Endodermal cell (in vitro differentiated cells): ENCODE data around the gene TPCN2. TPM values are rescaled to one million over a fixed set of nuclear protein-coding genes. Genes with fewer than 3 reads are reported as not detected.

Experiments used
- DNase-seq: peaks from one replicate; pipeline ENCODE4 v3.0.0-alpha.2; 2017
- H3K27ac ChIP-seq: 2 replicates; pipeline ENCODE4 v1.5.1; 2013; ENCODE audit warnings: mild to moderate bottlenecking, low read depth, low read length, moderate library complexity
- H3K27me3 ChIP-seq: 2 replicates; pipeline ENCODE4 v1.6.1; 2013; ENCODE audit warnings: mild to moderate bottlenecking, low read length, moderate library complexity; ENCODE audit not compliant: insufficient read depth, control insufficient read depth, poor library complexity, severe bottlenecking
- H3K36me3 ChIP-seq: 2 replicates; pipeline ENCODE4 v1.7.0; 2013; ENCODE audit warnings: mild to moderate bottlenecking, low read length, moderate library complexity; ENCODE audit not compliant: control insufficient read depth, insufficient read depth
- H3K4me1 ChIP-seq: one replicate; pipeline ENCODE4 v1.7.0; 2013; ENCODE audit warnings: low read length; ENCODE audit not compliant: control insufficient read depth, insufficient read depth
- H3K4me3 ChIP-seq: 2 replicates; pipeline ENCODE4 v1.5.1; 2013; ENCODE audit warnings: mild to moderate bottlenecking, low read length, moderate library complexity
- H3K9ac ChIP-seq: 2 replicates; pipeline ENCODE4 v1.6.1; 2013; ENCODE audit warnings: mild to moderate bottlenecking, low read length, moderate library complexity; ENCODE audit not compliant: poor library complexity, severe bottlenecking; ENCODE audit errors: extremely low read depth
- H3K9me3 ChIP-seq: 2 replicates; pipeline ENCODE4 v1.6.1; 2013; ENCODE audit warnings: mild to moderate bottlenecking, low read length, moderate library complexity; ENCODE audit not compliant: control insufficient read depth
- H3K27ac Mint-ChIP-seq: 2 replicates; pipeline ENCODE4 v1.8.0; 2020; ENCODE audit warnings: mixed read lengths
- H3K27me3 Mint-ChIP-seq: 2 replicates; pipeline ENCODE4 v1.8.0; 2021; ENCODE audit warnings: mild to moderate bottlenecking, mixed read lengths; ENCODE audit not compliant: insufficient read depth
- H3K36me3 Mint-ChIP-seq: 2 replicates; pipeline ENCODE4 v1.8.0; 2020; ENCODE audit warnings: low read depth, mixed read lengths
- H3K4me1 Mint-ChIP-seq: 2 replicates; pipeline ENCODE4 v1.8.0; 2020; ENCODE audit warnings: mixed read lengths
- H3K4me3 Mint-ChIP-seq: 2 replicates; pipeline ENCODE4 v1.8.0; 2020; ENCODE audit warnings: mild to moderate bottlenecking, moderate library complexity, mixed read lengths
- H3K9me3 Mint-ChIP-seq: 2 replicates; pipeline ENCODE4 v1.8.0; 2020; ENCODE audit warnings: mild to moderate bottlenecking, mixed read lengths
- WGBS, 2 experiments: methylation state at CpG; one replicate each; pipeline versions ENCODE4 v1.1.5 to v1.1.7; 2013; ENCODE audit warnings: missing lambda C conversion rate in 2 of 2, mixed read lengths in 1 of 2; ENCODE audit not compliant: insufficient coverage in 1 of 2, insufficient read length in 1 of 2; 5-methylcytosine and 5-hydroxymethylcytosine counted together
- total RNA-seq, 2 donors: library from RNA; stranded (reverse); fragmentation: NEBNext Ultra II Directional in 1 of 2; extraction: Animal tissue kit (Norgen Biotek cat#: 25700) in 1 of 2; gene quantifications; 2 replicates in 1 of 2; 3 replicates in 1 of 2; pipeline ENCODE4 v1.2.1, GENCODE V29; 2021
- TF ChIP-seq, protein P1 (sequence below): fragments of 200-600 bp; sonication (generic); conservative IDR thresholded peaks from 2 replicates; pipeline ENCODE4 v1.5.0; 2021; ENCODE audit warnings: antibody characterized with exemption, mild to moderate bottlenecking

TPCN2 gene
- total RNA-seq, 2 donors from 2014 or later = 20.7 to 27.9 TPM

DNA sequence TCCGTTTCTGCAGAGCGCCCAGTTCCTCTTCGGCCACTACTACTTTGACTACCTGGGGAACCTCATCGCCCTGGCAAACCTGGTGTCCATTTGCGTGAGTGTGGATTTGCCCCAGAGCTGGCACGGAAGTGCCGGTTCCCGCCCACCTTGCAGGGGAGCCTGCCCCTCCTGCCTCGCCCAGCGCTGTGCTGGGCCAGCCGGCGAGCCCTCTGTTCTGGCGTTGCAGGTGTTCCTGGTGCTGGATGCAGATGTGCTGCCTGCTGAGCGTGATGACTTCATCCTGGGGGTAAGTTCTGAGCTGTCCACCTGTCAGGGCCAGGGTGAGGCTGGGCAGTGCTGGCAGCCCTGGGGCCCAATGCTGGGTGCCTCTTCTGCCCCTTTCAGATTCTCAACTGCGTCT lies 29.8 kb downstream of the TPCN2 start:
- no peaks in the 10 kb centered on the region for H3K9me3 Mint-ChIP-seq
- no peak overlapping the region for H3K27ac ChIP-seq
- no peak overlapping the region for H3K27ac Mint-ChIP-seq
- peaks cover 30% of the 10 kb centered on the region for H3K36me3 Mint-ChIP-seq
- H3K9ac ChIP-seq = no peak overlapping the region
- no peaks in the 10 kb centered on the region for H3K27me3 ChIP-seq
- H3K4me3 Mint-ChIP-seq = no peak overlapping the region
- no peak overlapping the region for H3K4me3 ChIP-seq
- peaks cover 10% of the 10 kb centered on the region for H3K4me1 Mint-ChIP-seq
- H3K36me3 ChIP-seq = peaks cover 33% of the 10 kb centered on the region
- DNase-seq = no peak
- H3K27me3 Mint-ChIP-seq = no peaks in the 10 kb centered on the region
- 92 to 96% methylated on average over 14 to 15 of the region's 15 CpGs for WGBS, 2 experiments
- TF ChIP-seq, protein P1, sequence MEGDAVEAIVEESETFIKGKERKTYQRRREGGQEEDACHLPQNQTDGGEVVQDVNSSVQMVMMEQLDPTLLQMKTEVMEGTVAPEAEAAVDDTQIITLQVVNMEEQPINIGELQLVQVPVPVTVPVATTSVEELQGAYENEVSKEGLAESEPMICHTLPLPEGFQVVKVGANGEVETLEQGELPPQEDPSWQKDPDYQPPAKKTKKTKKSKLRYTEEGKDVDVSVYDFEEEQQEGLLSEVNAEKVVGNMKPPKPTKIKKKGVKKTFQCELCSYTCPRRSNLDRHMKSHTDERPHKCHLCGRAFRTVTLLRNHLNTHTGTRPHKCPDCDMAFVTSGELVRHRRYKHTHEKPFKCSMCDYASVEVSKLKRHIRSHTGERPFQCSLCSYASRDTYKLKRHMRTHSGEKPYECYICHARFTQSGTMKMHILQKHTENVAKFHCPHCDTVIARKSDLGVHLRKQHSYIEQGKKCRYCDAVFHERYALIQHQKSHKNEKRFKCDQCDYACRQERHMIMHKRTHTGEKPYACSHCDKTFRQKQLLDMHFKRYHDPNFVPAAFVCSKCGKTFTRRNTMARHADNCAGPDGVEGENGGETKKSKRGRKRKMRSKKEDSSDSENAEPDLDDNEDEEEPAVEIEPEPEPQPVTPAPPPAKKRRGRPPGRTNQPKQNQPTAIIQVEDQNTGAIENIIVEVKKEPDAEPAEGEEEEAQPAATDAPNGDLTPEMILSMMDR = no peak
- H3K9me3 ChIP-seq = no peaks in the 10 kb centered on the region
- H3K4me1 ChIP-seq = peaks cover 5% of the 10 kb centered on the region

DNA sequence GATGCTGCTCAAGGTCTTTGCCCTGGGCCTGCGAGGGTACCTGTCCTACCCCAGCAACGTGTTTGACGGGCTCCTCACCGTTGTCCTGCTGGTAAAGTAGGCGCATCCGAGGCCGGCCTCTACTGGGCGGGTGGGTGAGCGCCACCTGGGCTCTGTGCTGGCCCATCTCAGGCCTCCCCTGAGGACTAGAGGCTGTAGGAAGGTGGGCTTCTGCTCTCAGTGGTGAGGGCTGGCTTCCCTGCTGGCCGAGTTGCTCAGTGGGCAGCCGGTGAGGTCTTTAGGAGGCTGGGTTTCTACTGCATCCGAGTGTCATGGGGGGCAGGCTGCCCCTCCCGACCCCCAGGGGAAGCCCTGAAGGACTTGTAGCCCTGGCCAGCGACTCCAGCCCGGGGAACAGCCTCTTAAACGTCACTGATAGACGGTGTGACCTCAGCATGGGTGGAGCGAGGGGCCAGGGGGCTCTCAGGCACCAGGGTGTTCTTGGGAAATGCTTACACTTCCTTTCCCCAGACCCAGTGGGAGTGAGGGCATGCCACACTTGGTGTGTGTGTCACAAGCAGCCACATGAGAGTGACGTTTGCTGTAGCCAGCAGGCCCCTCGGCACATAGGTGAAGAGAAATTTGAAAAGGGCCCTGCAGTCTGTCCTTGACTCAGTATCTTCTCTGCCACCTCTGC lies 30.3 kb downstream of the TPCN2 start:
- Mint-ChIP-seq H3K4me3 (no peak overlapping the region), H3K9me3 (no peaks in the 10 kb centered on the region), H3K36me3 (peaks cover 31% of the 10 kb centered on the region), H3K27me3 (no peaks in the 10 kb centered on the region), H3K4me1 (peaks cover 5% of the 10 kb centered on the region), H3K27ac (no peak overlapping the region)
- H3K36me3 ChIP-seq = peaks cover 33% of the 10 kb centered on the region
- H3K9me3 ChIP-seq = no peaks in the 10 kb centered on the region
- H3K4me1 ChIP-seq = peaks cover under 1% of the 10 kb centered on the region
- no peak for DNase-seq
- 91 to 97% methylated on average over 10 to 20 of the region's 20 CpGs for WGBS, 2 experiments
- TF ChIP-seq, protein P1 = no peak
- no peaks in the 10 kb centered on the region for H3K27me3 ChIP-seq
- H3K27ac ChIP-seq = no peak overlapping the region
- no peak overlapping the region for H3K4me3 ChIP-seq
- no peak overlapping the region for H3K9ac ChIP-seq

DNA sequence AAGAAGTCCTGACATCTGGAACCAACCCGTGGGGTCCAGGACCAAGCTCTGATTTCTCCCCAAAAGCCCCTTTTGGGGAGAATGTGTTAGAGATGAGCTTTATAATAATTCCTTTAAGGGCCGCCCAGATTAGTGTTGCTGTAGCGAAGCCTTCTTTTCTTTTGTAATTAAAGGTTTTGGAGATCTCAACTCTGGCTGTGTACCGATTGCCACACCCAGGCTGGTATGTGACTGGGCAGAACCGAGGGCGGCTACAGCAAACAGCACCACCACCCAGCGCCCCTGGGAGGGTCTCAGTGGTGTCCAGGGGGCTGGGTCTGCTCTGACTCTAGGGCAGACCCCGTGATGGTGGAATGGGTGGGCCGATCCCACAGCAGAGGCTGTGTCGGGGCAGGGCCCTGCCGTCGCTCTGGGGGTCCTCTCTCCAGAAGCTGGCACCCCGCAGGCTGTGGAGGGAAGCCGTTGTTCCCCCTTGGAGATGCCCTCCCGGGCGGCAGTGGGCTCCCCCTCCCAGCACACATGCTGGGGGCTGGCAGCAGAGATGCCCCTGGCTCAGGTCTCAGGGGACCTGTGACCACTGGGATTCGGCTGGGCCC lies 31.0 kb downstream of the TPCN2 start:
- H3K36me3 ChIP-seq = peaks cover 33% of the 10 kb centered on the region
- no peak overlapping the region for H3K27ac Mint-ChIP-seq
- TF ChIP-seq, protein P1 = no peak
- no peaks in the 10 kb centered on the region for H3K9me3 Mint-ChIP-seq
- WGBS, 2 experiments = 93 to 94% methylated on average over 10 to 17 of the region's 17 CpGs
- no peak overlapping the region for H3K4me3 Mint-ChIP-seq
- peaks cover 31% of the 10 kb centered on the region for H3K36me3 Mint-ChIP-seq
- H3K4me1 ChIP-seq = no peaks in the 10 kb centered on the region
- no peaks in the 10 kb centered on the region for H3K27me3 ChIP-seq
- no peak for DNase-seq
- no peak overlapping the region for H3K9ac ChIP-seq
- no peak overlapping the region for H3K4me3 ChIP-seq
- no peak overlapping the region for H3K27ac ChIP-seq
- H3K27me3 Mint-ChIP-seq = no peaks in the 10 kb centered on the region
- no peaks in the 10 kb centered on the region for H3K9me3 ChIP-seq
- H3K4me1 Mint-ChIP-seq = no peaks in the 10 kb centered on the region
